NCI-H345 treated with DMSO at 0.1 percent for 48 hours (cell line): ENCODE data around the gene CBFA2T3.

Experiments
- DNase-seq: peaks from one replicate; lab custom pipeline; 2025; ENCODE audit not compliant: unreplicated experiment; lab: John Stamatoyannopoulos, UW

The CBFA2T3 gene

GRCh38 chr16:88911136-88911945, 65.7 kb downstream of the CBFA2T3 start:
- DNase-seq: no peak

- no peak for DNase-seq
These were observed 66.5 kb downstream of the CBFA2T3 start for GRCh38 chr16:88910284-88911135.

- no peak for DNase-seq
These were observed 67.4 kb downstream of the CBFA2T3 start for GRCh38 chr16:88909431-88910210.

- DNase-seq: no peak
These were observed 68.7 kb downstream of the CBFA2T3 start for GRCh38 chr16:88908307-88908706.

GRCh38 chr16:88907768-88908167, 69.2 kb downstream of the CBFA2T3 start:
- no peak for DNase-seq

- no peak for DNase-seq
These were observed 70.4 kb downstream of the CBFA2T3 start for GRCh38 chr16:88906535-88907105.

GRCh38 chr16:88906020-88906419, 71.0 kb downstream of the CBFA2T3 start:
- DNase-seq: no peak

- no peak for DNase-seq
These were observed 71.4 kb downstream of the CBFA2T3 start for GRCh38 chr16:88905563-88905962.

GRCh38 chr16:88904676-88905365, 72.2 kb downstream of the CBFA2T3 start:
- no peak for DNase-seq

GRCh38 chr16:88903267-88903666, 73.7 kb downstream of the CBFA2T3 start:
- no peak for DNase-seq

GRCh38 chr16:88902744-88903143, 74.3 kb downstream of the CBFA2T3 start:
- no peak for DNase-seq

- no peak for DNase-seq
These were observed 75.2 kb downstream of the CBFA2T3 start for GRCh38 chr16:88901718-88902337.

- no peak for DNase-seq
These were observed 76.3 kb downstream of the CBFA2T3 start for GRCh38 chr16:88900662-88901052.

- DNase-seq: no peak
These were observed 76.9 kb downstream of the CBFA2T3 start for GRCh38 chr16:88899901-88900661.

GRCh38 chr16:88897696-88898425, 79.1 kb downstream of the CBFA2T3 start:
- DNase-seq: no peak

- DNase-seq: no peak
These were observed 80.6 kb downstream of the CBFA2T3 start for GRCh38 chr16:88896238-88897070.

GRCh38 chr16:88895335-88895734, 81.7 kb downstream of the CBFA2T3 start:
- DNase-seq: no peak
